T47D (cell line): Measurements from ENCODE around the gene RRH.
"Not testable (repeated sequence)": the region's sequence is repeated elsewhere in the genome, so short reads cannot be mapped to it uniquely, and the experiment has no call there.

Experiments used
- DNase-seq, 2 experiments: peaks; one replicate each; pipeline versions ENCODE4 v3.0.0 to v3.0.0-alpha.2; 2011 to 2012; ENCODE audit warnings: low read depth in 1 of 2, low spot score in 1 of 2
- JUND ChIP-seq: IDR thresholded peaks from 2 replicates; pipeline ENCODE4 v1.6.1; 2012; ENCODE audit warnings: low read depth
- in situ Hi-C: cut with HindIII; loops from 2 replicates; pipeline ENCODE4 v1.10.0; 2016; ENCODE audit warnings: low sequenced_read_pairs, low pct_unique_long_range_greater_than_20kb

The RRH gene, protein sequence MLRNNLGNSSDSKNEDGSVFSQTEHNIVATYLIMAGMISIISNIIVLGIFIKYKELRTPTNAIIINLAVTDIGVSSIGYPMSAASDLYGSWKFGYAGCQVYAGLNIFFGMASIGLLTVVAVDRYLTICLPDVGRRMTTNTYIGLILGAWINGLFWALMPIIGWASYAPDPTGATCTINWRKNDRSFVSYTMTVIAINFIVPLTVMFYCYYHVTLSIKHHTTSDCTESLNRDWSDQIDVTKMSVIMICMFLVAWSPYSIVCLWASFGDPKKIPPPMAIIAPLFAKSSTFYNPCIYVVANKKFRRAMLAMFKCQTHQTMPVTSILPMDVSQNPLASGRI

DNA sequence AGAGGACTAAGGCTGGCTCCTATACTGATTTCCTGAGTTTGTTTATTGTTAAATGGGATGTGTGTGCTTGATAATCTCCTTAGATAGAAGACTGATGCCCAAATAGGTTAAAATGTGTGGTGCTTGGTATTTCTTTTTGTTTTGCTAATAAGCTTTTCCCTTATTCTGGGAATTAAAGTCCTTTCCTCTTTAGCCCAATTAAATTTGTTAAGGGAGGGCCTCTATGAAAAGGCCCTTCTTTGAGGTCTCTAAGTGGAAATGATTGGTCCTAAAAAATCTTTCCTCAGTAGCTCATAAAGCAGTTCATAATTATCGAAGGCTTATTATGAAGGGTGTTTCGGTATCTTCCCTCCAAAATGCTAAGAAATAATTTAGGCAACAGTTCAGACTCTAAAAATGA is at the start of gene RRH:
Gene RRH, plus strand, starts transcription at position 301 of the 400 bp plus-strand sequence. Its CDS starts 56 bp downstream, at position 357.
- in situ Hi-C loops: no loop called here
- TF ChIP-seq JUND: no peak
- DNase-seq: no peak

- DNase-seq, in situ Hi-C loops: not testable (repeated sequence)
Measured at GRCh38 chr4:109782092-109782491, 45.7 kb upstream of the RRH start.

GRCh38 chr4:109786846-109787245 is 40.9 kb upstream of the RRH start:
- TF ChIP-seq JUND: no peak
- in situ Hi-C loops: no loop called here
- no peak for DNase-seq

DNA sequence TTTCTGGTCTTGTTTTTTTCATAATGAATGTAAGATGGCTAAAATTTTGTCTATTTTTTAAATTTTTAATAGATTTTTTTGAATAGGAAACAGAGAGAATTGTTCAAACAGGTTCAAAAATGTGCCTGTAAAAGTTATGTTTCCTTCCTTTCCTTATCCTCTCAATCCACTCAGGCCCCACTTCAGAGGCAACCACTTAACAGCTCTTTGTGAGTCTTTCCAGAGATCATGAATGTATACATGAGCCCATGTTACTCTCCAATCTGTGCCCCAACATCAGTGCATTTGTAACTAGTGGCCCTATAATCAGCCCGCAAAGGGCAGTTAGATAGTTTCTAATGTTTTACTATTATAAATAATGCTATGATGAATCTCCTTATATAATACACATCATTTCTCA is 40.0 kb upstream of the RRH start:
- no peak for TF ChIP-seq JUND
- DNase-seq: no peak
- in situ Hi-C loops: no loop called here

GRCh38 chr4:109795059-109795458 is 32.7 kb upstream of the RRH start:
- no peak for TF ChIP-seq JUND
- DNase-seq: no peak
- in situ Hi-C loops: no loop called here

DNA sequence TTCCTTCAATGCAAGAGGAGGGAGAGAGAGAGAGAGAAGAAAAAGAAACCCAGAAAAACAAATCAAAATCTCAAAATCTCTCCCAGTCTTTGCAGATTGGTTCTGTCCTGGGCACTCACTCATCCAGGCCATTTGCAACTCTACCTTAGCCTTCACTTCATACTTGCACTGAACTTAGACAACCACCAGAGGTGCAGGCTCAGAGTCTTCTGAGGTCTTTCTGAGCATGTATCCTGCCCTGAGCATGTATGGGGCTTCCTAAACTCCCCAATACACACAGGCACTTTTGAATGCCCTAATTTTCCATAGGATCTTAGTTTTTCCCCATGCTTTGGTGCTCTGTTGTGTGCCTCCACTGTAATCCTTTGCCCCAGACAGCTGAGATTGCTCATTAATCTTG is 28.9 kb upstream of the RRH start:
- in situ Hi-C loops: no loop called here
- peak in 1 of 2 experiments; percentile 2 for DNase-seq
- TF ChIP-seq JUND: no peak

DNA sequence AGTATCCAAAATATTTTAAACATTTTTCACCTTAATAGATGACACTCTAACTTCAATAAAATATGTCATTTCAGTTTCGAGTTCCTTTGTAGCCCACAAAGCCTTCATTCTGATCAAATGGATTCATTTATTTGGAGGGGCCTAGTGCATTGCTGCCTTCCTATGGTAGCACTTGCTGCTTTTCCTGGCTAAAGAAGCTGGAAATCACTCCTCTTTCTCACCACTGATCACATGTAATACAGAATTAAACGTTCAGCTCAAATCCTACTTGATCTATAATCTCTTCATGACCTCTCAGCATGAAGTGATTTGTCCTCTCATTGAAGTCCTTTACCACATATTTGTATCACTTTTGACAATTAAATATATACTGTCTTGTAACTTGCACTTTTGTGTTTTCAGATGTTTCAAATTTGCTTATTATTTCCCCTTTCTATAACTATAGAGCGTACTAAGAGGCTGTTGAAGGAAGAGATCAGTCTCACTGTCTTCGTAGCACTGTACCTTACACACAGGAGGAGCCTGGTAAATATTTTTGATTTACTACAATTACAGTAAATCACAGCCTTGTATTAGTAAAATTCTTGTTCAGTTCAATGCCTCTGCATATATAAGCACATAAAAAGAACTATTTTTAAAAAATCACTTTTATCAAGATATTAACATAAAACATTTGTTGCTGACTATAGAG is 26.5 kb upstream of the RRH start:
- in situ Hi-C loops: no loop called here

GRCh38 chr4:109801895-109802319 is 25.9 kb upstream of the RRH start, which contains the start of gene CFI:
Gene CFI, minus strand, starts transcription at chr4:109801999. Its CDS starts 28 bp downstream, at chr4:109801971.
- no peak for TF ChIP-seq JUND
- no peak for DNase-seq
- in situ Hi-C loops: no loop called here

More for the DNA sequence above, 26.5 kb upstream of the RRH start:
- TF ChIP-seq JUND: no peak
- no peak for DNase-seq

GRCh38 chr4:109803924-109804571 is 23.7 kb upstream of the RRH start:
- peak; percentile 18 to 66 for DNase-seq
- in situ Hi-C loops: no loop called here
- TF ChIP-seq JUND: no peak

DNA sequence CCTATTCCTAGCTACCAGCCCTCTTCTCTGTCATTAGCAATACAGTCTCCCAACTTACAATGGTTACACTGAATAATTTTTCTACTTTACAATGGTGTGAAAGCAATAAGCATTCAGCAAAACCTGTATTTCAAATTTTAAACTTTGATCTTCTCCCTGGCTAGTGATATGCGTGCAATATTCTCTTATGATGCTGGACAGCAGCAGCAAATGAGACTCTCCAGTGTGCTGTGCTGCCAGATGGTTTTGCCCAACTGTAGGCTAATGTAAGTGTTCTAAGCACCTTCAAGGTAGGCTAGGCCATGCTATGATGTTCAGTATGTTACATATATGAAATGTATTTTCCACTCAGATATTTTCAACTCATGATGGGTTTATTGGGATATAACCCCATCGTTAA is 18.1 kb upstream of the RRH start:
- in situ Hi-C loops: no loop called here
- TF ChIP-seq JUND: no peak
- no peak for DNase-seq

DNA sequence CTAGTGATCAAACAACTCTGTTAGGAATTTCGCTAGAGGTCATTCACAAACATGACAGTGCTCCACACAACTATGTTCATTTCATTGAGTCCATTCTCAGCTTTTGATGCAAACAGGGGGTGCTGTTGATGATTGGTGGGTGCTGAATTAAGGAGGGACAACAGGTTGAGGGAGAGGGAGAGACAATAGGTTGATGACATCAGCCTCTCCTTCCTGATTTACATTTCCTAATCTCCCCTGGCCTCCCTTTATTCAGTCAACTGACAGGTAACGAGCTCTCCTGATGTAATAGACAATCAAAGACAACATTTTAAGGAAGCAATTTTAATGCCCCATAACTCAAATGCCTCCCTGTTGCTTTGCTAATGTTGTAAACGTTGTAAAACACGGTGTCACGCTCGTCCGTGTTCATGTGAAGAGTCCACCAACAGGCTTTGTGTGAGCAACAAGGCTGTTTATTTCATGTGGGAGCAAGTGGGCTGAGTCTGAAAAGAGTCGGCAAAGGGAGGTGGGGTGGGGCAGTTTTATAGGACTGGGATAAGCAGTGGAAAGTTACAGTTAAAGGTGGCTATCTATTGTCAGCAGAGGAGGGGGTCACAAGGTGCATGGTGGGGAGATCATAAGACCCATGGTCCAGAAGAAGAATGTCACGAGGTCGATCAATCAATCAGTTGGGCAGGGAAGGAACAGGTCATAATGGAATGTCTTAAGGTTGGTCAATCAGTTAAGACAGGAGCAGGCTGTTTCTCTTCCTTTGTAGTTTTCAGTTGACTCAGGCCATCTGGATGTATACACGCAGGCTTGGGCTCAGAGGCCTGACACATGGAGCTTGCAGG is 17.0 kb upstream of the RRH start:
- TF ChIP-seq JUND: no peak
- in situ Hi-C loops: no loop called here
- DNase-seq: no peak

DNA sequence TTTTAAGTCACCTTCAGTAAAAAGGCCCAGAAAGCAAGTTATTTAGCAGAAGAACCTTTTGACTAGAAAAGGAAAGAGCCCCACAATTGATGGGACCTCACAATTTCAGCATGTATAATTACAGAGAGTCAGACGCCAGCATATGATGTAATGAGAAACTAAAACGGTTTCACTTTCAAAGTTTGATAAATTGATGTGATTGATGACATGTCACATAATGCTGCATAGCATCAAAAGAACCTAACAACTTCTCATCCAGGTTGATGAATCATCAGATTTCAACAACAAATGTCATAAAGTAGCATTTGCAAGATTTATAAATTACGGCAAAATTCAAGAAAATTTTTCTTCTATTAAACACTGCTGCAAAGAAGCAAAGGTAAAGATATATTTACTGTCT is 16.1 kb upstream of the RRH start:
- no peak for DNase-seq
- no peak for TF ChIP-seq JUND
- in situ Hi-C loops: no loop called here
